Naive thymus-derived CD4-positive, alpha-beta T cell (primary cell): ENCODE results near the gene SMURF1. TPM values are rescaled to one million over a fixed set of nuclear protein-coding genes. Genes with fewer than 3 reads are reported as not detected.

Experiments
- ATAC-seq: fragments of 150-1000 bp; cut with Tn5 transposase; 2 replicates; pipeline ENCODE4 v1.10.0; 2021; ENCODE audit warnings: mild to moderate bottlenecking, moderate library complexity
- CTCF ChIA-PET: fragments of 350-600 bp; sonication (Branson Sonifier 250); formaldehyde crosslinking; loops from one replicate; lab custom pipeline; 2021; ENCODE audit warnings: antibody characterized with exemption; lab: Charles Lee
- POLR2A ChIA-PET: fragments of 350-600 bp; sonication (Branson Sonifier 250); formaldehyde crosslinking; loops from one replicate; lab custom pipeline; 2021; ENCODE audit warnings: antibody characterized with exemption, inconsistent platforms; lab: Charles Lee
- DNase-seq, 9 donors: peaks; one replicate each; pipeline versions ENCODE4 v3.0.0 to v3.0.0-alpha.2; 2020 to 2022; ENCODE audit warnings: mixed read lengths in 1 of 9
- H3K27ac ChIP-seq: one replicate; pipeline ENCODE4 v1.7.0; 2013; ENCODE audit warnings: mild to moderate bottlenecking, low read depth, low read length, moderate library complexity
- H3K27me3 ChIP-seq, 2 donors: one replicate each; pipeline ENCODE4 v1.7.0; 2013; ENCODE audit warnings: low read length in 2 of 2, mild to moderate bottlenecking in 2 of 2, moderate library complexity in 2 of 2; ENCODE audit not compliant: control insufficient read depth in 2 of 2, insufficient read depth in 2 of 2
- H3K36me3 ChIP-seq, 3 experiments: 1 replicate in 2 of 3; 2 replicates in 1 of 3; pipeline ENCODE4 v1.7.0; 2013; ENCODE audit warnings: low read length in 3 of 3, mild to moderate bottlenecking in 3 of 3, moderate library complexity in 1 of 3; ENCODE audit not compliant: insufficient read depth in 3 of 3, control insufficient read depth in 2 of 3
- H3K4me1 ChIP-seq, 2 donors: one replicate each; pipeline ENCODE4 v1.7.0; 2013; ENCODE audit warnings: low read length in 2 of 2, mild to moderate bottlenecking in 2 of 2, moderate library complexity in 1 of 2; ENCODE audit not compliant: control insufficient read depth in 2 of 2, insufficient read depth in 2 of 2
- H3K4me3 ChIP-seq: 2 replicates; pipeline ENCODE4 v1.7.0; 2013; ENCODE audit warnings: mild to moderate bottlenecking, low read length
- H3K9me3 ChIP-seq, 3 experiments: 1 replicate in 2 of 3; 2 replicates in 1 of 3; pipeline ENCODE4 v1.7.0; 2013; ENCODE audit warnings: low read length in 3 of 3; ENCODE audit not compliant: control insufficient read depth in 2 of 3
- H3K27ac Mint-ChIP-seq, 9 donors: one replicate each; pipeline ENCODE4 v1.8.0; 2020 to 2022; ENCODE audit warnings: mixed read lengths in 9 of 9, mild to moderate bottlenecking in 8 of 9, moderate library complexity in 5 of 9, inconsistent platforms in 2 of 9
- H3K27me3 Mint-ChIP-seq, 5 donors: one replicate each; pipeline ENCODE4 v1.8.0; 2021 to 2022; ENCODE audit warnings: mixed read lengths in 5 of 5, mild to moderate bottlenecking in 1 of 5
- H3K36me3 Mint-ChIP-seq, 5 donors: one replicate each; pipeline ENCODE4 v1.8.0; 2020 to 2022; ENCODE audit warnings: mixed read lengths in 5 of 5, mild to moderate bottlenecking in 3 of 5, inconsistent platforms in 1 of 5
- H3K4me1 Mint-ChIP-seq, 7 donors: one replicate each; pipeline ENCODE4 v1.8.0; 2020 to 2022; ENCODE audit warnings: mixed read lengths in 7 of 7, mild to moderate bottlenecking in 3 of 7, inconsistent platforms in 1 of 7
- H3K4me3 Mint-ChIP-seq, 10 donors: one replicate each; pipeline ENCODE4 v1.8.0; 2020 to 2022; ENCODE audit warnings: mild to moderate bottlenecking in 10 of 10, mixed read lengths in 10 of 10, moderate library complexity in 6 of 10, inconsistent platforms in 2 of 10
- H3K9me3 Mint-ChIP-seq, 11 donors: one replicate each; pipeline ENCODE4 v1.8.0; 2020 to 2022; ENCODE audit warnings: mixed read lengths in 11 of 11, mild to moderate bottlenecking in 4 of 11, inconsistent platforms in 1 of 11, moderate library complexity in 1 of 11
- intact Hi-C, 2 donors: fragments of 100-400 bp; cut with micrococcal nuclease; formaldehyde crosslinking; loops; one replicate each; pipeline ENCODE4 v1.15.1; 2023
- polyA plus RNA-seq, 2 donors: library from polyadenylated mRNA; unstranded; fragments of 300-500 nt; fragmentation: Illumina TruSeq; gene quantifications; one replicate each; pipeline ENCODE4 v1.2.3, GENCODE V29; 2021
- total RNA-seq, 6 experiments: library from RNA in 5 of 6; stranded (reverse) in 5 of 6; gene quantifications; 1 replicate in 5 of 6; 2 replicates in 1 of 6; pipeline ENCODE4 v1.2.3 and lab custom pipeline; 2021 to 2026

Gene SMURF1
- total and polyA plus RNA-seq, 7 experiments from 2014 or later: 1.3 to 26.4 (median 20.4) TPM

DNA sequence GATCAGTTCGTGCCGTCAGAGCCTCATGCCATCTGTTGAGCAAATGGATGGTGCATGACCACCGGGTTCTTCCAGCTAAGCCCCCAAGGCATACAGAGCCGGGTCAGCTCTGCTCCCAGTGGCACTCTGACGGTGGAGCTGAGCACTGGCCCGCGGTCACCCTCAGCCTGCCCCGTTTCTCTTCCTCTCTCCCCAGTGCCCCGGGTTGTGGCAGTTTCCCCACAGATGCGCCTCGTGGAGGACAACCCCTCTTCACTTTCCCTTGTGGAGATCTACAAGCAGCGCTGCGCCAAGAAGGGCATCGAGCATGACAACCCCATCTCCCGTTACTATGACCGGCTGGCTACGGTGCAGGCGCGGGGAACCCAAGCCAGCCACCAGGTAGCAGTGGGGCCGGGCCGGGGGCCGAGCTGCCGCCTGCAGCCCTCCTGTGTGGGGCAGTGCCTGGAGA lies 135.7 kb downstream of the SMURF1 start:
- Histone ChIP-seq H3K36me3 (peaks cover 22 to 93% (median 27%) of the 10 kb centered on the region in 3 experiments), H3K4me3 (no peak overlapping the region), H3K27ac (no peak overlapping the region), H3K27me3 (no peaks in the 10 kb centered on the region), H3K9me3 (no peaks in the 10 kb centered on the region), H3K4me1 (no peaks in the 10 kb centered on the region)
- H3K27ac Mint-ChIP-seq: peak overlapping the region in 1 of 9 donors; percentile 67
- CTCF ChIA-PET: no interaction called here
- DNase-seq (peak in 1 of 9 donors; percentile 9), ATAC-seq (no peak)
- H3K4me1 Mint-ChIP-seq: no peaks in the 10 kb centered on the region
- intact Hi-C loops: no loop called here
- H3K27me3 Mint-ChIP-seq: no peaks in the 10 kb centered on the region
- no peak overlapping the region for H3K4me3 Mint-ChIP-seq
- H3K36me3 Mint-ChIP-seq: peaks cover 16 to 71% (median 35%) of the 10 kb centered on the region in 5 donors
- no peaks in the 10 kb centered on the region for H3K9me3 Mint-ChIP-seq
- POLR2A ChIA-PET: no interaction called here

DNA sequence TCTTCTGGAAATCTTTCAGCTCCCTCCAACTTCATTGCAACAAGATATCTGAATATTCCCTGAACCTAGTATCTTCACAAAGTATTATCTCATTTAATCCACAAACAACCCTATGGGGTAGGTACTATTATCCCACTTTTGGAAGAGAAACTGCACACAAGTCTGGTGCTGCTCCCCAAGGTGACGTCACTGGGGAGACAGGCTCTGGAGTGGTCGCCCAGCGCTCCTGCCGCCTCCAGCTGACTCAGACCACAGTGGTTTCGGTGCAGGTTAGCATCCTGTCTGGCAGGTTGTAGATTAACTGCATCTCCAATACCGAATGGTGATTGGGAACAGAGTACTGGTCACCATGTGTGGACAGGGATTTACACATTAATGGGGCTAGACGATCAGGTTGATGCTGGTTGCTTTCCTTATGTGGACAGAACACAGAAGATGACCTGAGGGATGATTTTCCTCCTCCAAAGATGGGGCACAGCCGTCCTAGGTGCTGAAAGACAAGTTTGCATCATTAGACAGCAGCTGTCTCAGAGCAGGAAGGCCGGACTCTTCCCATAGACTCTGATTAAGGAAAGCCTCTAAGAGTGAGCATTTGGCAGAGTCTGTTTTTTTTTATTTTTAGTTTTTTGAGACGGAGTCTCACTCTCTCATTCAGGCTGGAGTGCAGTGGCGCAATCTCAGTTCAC lies 137.0 kb downstream of the SMURF1 start:
- H3K36me3 ChIP-seq: peaks cover 16 to 93% (median 20%) of the 10 kb centered on the region in 3 experiments
- Mint-ChIP-seq H3K27me3 (no peaks in the 10 kb centered on the region), H3K4me1 (peaks cover 0 to 3% (median 0%) of the 10 kb centered on the region in 7 donors), H3K36me3 (peaks cover 14 to 64% (median 34%) of the 10 kb centered on the region in 5 donors), H3K9me3 (no peaks in the 10 kb centered on the region), H3K27ac (no peak overlapping the region), H3K4me3 (no peak overlapping the region)
- intact Hi-C loops: no loop called here
- H3K9me3 ChIP-seq: no peaks in the 10 kb centered on the region
- ChIA-PET POLR2A (no interaction called here), CTCF (no interaction called here)
- no peak overlapping the region for H3K4me3 ChIP-seq
- ATAC-seq (no peak), DNase-seq (peak in 1 of 9 donors; percentile 18)
- no peaks in the 10 kb centered on the region for H3K4me1 ChIP-seq
- H3K27me3 ChIP-seq: no peaks in the 10 kb centered on the region
- H3K27ac ChIP-seq: no peak overlapping the region

DNA sequence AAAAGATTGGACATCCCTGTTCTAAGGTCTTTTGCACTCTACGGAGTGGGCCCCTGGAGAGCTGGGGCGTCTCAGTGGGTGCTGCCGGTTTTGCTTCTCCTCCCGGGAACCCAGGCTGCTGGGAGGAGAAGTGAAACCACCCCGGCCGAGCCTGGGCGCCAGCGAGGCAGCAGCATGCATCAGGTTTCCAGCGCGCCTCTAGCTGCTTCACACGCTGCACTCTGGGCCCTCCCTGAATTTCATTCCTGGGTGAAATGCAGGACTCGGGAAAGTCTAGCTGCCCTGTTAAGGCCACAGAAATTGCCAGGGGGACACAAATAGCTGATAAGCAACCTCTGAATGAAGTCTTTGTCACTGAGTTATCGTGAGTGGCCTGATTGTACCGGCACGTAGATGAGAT lies 138.1 kb downstream of the SMURF1 start:
- H3K36me3 ChIP-seq: peaks cover 16 to 91% (median 25%) of the 10 kb centered on the region in 3 experiments
- no peaks in the 10 kb centered on the region for H3K27me3 Mint-ChIP-seq
- H3K27me3 ChIP-seq: no peaks in the 10 kb centered on the region
- H3K27ac Mint-ChIP-seq: peak overlapping the region in 1 of 9 donors; percentile 29
- ChIA-PET CTCF (no interaction called here), POLR2A (no interaction called here)
- no peaks in the 10 kb centered on the region for H3K9me3 Mint-ChIP-seq
- no peak for ATAC-seq
- H3K4me1 Mint-ChIP-seq: peaks cover 0 to 5% (median 0%) of the 10 kb centered on the region in 7 donors
- intact Hi-C loops: no loop called here
- peaks cover 10 to 61% (median 30%) of the 10 kb centered on the region in 5 donors for H3K36me3 Mint-ChIP-seq
- H3K9me3 ChIP-seq: no peaks in the 10 kb centered on the region
- no peak overlapping the region for H3K27ac ChIP-seq
- H3K4me3 Mint-ChIP-seq: no peak overlapping the region
- DNase-seq: peak in 1 of 9 donors; percentile 13
- H3K4me3 ChIP-seq: no peak overlapping the region
- no peaks in the 10 kb centered on the region for H3K4me1 ChIP-seq

DNA sequence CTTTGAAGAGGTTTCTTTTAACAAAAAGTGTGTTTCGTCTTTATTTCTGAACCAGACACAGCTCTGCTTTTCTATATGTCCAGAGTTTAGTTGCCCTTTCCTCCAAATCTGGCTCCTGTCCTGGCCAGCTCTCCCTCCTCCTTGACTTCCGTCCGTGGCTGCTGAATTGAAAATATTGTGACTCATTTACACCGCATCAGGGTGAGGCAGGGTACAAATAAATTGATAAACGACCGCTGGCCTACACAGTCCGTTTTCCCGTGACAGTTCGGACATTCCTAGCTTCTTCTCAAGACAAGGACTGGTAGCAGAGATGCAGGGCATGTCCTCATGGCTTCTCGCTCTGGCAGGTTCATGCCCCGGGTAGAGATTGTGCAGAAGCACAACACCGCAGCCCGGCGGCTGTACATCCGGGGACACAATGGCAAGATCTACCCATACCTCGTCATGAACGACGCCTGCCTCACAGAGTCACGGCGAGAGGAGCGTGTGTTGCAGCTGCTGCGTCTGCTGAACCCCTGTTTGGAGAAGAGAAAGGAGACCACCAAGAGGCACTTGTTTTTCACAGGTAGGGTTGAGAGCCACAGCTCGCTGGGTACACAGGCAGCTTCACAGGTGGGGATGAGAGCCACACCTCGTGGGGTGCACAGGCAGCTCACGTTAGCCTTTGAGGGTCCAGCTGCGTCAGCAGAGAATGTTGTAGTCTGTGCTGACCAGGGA lies 139.0 kb downstream of the SMURF1 start:
- DNase-seq: no peak
- ChIA-PET CTCF (no interaction called here), POLR2A (no interaction called here)
- no peaks in the 10 kb centered on the region for H3K4me1 ChIP-seq
- H3K9me3 Mint-ChIP-seq: no peaks in the 10 kb centered on the region
- H3K9me3 ChIP-seq: no peaks in the 10 kb centered on the region
- peak overlapping the region in 1 of 9 donors; percentile 67 for H3K27ac Mint-ChIP-seq
- no peak overlapping the region for H3K4me3 ChIP-seq
- H3K4me1 Mint-ChIP-seq: peaks cover 0 to 5% (median 0%) of the 10 kb centered on the region in 7 donors
- peaks cover 9 to 56% (median 24%) of the 10 kb centered on the region in 5 donors for H3K36me3 Mint-ChIP-seq
- no peak overlapping the region for H3K4me3 Mint-ChIP-seq
- H3K27ac ChIP-seq: no peak overlapping the region
- ATAC-seq: no peak
- H3K27me3 ChIP-seq: no peaks in the 10 kb centered on the region
- H3K27me3 Mint-ChIP-seq: no peaks in the 10 kb centered on the region
- peaks cover 16 to 91% (median 18%) of the 10 kb centered on the region in 3 experiments for H3K36me3 ChIP-seq
- intact Hi-C loops: no loop called here

DNA sequence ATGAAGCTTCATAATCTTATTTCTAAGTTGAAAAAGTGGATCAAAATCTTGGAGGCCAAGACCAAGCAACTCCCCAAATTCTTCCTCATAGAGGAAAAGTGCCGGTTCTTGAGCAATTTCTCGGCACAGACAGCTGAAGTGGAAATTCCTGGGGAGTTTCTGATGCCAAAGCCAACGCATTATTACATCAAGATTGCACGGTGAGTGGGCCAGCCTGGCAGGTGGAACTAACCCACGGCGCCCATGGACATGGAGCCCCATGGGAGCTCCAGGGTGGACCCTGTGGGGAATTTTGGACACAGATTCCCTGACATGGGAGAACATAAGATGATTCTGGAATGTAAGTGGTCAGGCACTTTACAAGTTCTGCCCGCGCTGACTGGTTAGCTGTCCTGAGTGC lies 139.7 kb downstream of the SMURF1 start:
- Mint-ChIP-seq H3K27ac (no peak overlapping the region), H3K36me3 (peaks cover 11 to 57% (median 29%) of the 10 kb centered on the region in 5 donors), H3K4me1 (peaks cover 0 to 5% (median 0%) of the 10 kb centered on the region in 7 donors), H3K27me3 (no peaks in the 10 kb centered on the region), H3K9me3 (no peaks in the 10 kb centered on the region), H3K4me3 (no peak overlapping the region)
- H3K4me3 ChIP-seq: no peak overlapping the region
- H3K9me3 ChIP-seq: no peaks in the 10 kb centered on the region
- no peaks in the 10 kb centered on the region for H3K4me1 ChIP-seq
- POLR2A ChIA-PET: no interaction called here
- CTCF ChIA-PET: no interaction called here
- H3K27me3 ChIP-seq: no peaks in the 10 kb centered on the region
- ATAC-seq: no peak
- peaks cover 16 to 91% (median 18%) of the 10 kb centered on the region in 3 experiments for H3K36me3 ChIP-seq
- no peak overlapping the region for H3K27ac ChIP-seq
- intact Hi-C loops: no loop called here
- no peak for DNase-seq

GRCh38 chr7:99003419-99003818 lies 140.5 kb downstream of the SMURF1 start:
- no peak overlapping the region for H3K27ac ChIP-seq
- Mint-ChIP-seq H3K36me3 (peaks cover 13 to 61% (median 29%) of the 10 kb centered on the region in 5 donors), H3K27me3 (no peaks in the 10 kb centered on the region), H3K4me1 (peaks cover 0 to 5% (median 0%) of the 10 kb centered on the region in 7 donors), H3K27ac (no peak overlapping the region), H3K4me3 (no peak overlapping the region), H3K9me3 (no peaks in the 10 kb centered on the region)
- H3K27me3 ChIP-seq: no peaks in the 10 kb centered on the region
- DNase-seq (no peak), ATAC-seq (no peak)
- H3K4me3 ChIP-seq: no peak overlapping the region
- ChIA-PET POLR2A (no interaction called here), CTCF (no interaction called here)
- intact Hi-C loops: no loop called here
- H3K4me1 ChIP-seq: no peaks in the 10 kb centered on the region
- H3K36me3 ChIP-seq: peaks cover 16 to 91% (median 18%) of the 10 kb centered on the region in 3 experiments
- H3K9me3 ChIP-seq: no peaks in the 10 kb centered on the region
